H1 (cell line): ENCODE measurements around the gene CNBP. TPM values are rescaled to one million over a fixed set of nuclear protein-coding genes. Genes with fewer than 3 reads are reported as not detected.

Experiments
- CTCF ChIA-PET: fragments of 300-600 bp; sonication (Branson Sonifier 250); formaldehyde crosslinking; loops from one replicate; lab custom pipeline; 2021; ENCODE audit not compliant: partially characterized antibody; lab: Charles Lee
- POLR2A ChIA-PET: fragments of 300-600 bp; sonication (Branson Sonifier 250); formaldehyde crosslinking; loops from one replicate; lab custom pipeline; 2021; ENCODE audit warnings: inconsistent platforms; ENCODE audit not compliant: partially characterized antibody; lab: Charles Lee
- DNase-seq, 2 experiments: peaks; one replicate each; pipeline versions ENCODE4 v3.0.0 to v3.0.0-alpha.2; 2010 to 2022; ENCODE audit warnings: low spot score in 2 of 2, low read depth in 1 of 2, mixed read lengths in 1 of 2
- FAIRE-seq: peaks from 2 replicates; lab custom pipeline; 2011; peaks lifted over from hg19 to GRCh38; lab: Jason Lieb, UNC
- H2AFZ ChIP-seq: 2 replicates; pipeline ENCODE4 v1.8.1; 2012; ENCODE audit warnings: low read length, inconsistent platforms
- H2AK5ac ChIP-seq: 2 replicates; pipeline ENCODE4 v1.6.1; 2013; ENCODE audit warnings: low read depth, low read length
- H2BK120ac ChIP-seq: replicated peaks from 2 replicates; pipeline ENCODE3; 2013; ENCODE audit warnings: low read depth, low read length, inconsistent platforms
- H2BK12ac ChIP-seq: 2 replicates; pipeline ENCODE4 v1.6.1; 2013; ENCODE audit warnings: low read depth, low read length
- H2BK15ac ChIP-seq: 2 replicates; pipeline ENCODE4 v1.6.1; 2013; ENCODE audit warnings: low read length
- H2BK20ac ChIP-seq: 2 replicates; pipeline ENCODE4 v1.6.1; 2013; ENCODE audit warnings: low read length
- H2BK5ac ChIP-seq: 2 replicates; pipeline ENCODE4 v1.6.1; 2013; ENCODE audit warnings: low read depth, low read length
- H3K14ac ChIP-seq: 2 replicates; pipeline ENCODE4 v1.6.1; 2013; ENCODE audit warnings: inconsistent platforms; ENCODE audit not compliant: insufficient read length
- H3K18ac ChIP-seq: 2 replicates; pipeline ENCODE4 v1.6.1; 2013; ENCODE audit warnings: low read length; ENCODE audit errors: extremely low read depth
- H3K23ac ChIP-seq: 2 replicates; pipeline ENCODE4 v1.6.1; 2013; ENCODE audit warnings: inconsistent platforms; ENCODE audit not compliant: insufficient read length
- H3K23me2 ChIP-seq: 2 replicates; pipeline ENCODE4 v1.6.1; 2013; ENCODE audit warnings: low read depth, low read length
- H3K27ac ChIP-seq: 2 replicates; pipeline ENCODE4 v1.6.1; 2011; ENCODE audit warnings: low read depth, low read length, inconsistent platforms
- H3K27me3 ChIP-seq, 4 experiments: replicated peaks in 1 of 4; 1 replicate in 1 of 4; 2 replicates in 3 of 4; pipeline versions ENCODE4 v1.6.1 to v1.8.1; 2011 to 2013; ENCODE audit warnings: low read length in 3 of 4, mild to moderate bottlenecking in 3 of 4, inconsistent platforms in 2 of 4, mixed read lengths in 2 of 4, moderate library complexity in 1 of 4; ENCODE audit not compliant: control insufficient read depth in 3 of 4, insufficient read depth in 3 of 4; ENCODE audit errors: extremely low read depth in 1 of 4
- H3K36me3 ChIP-seq, 4 experiments: 2 replicates each; pipeline versions ENCODE4 v1.6.1 to v1.8.1; 2011 to 2013; ENCODE audit warnings: mild to moderate bottlenecking in 4 of 4, low read length in 3 of 4, moderate library complexity in 2 of 4, control low read depth in 1 of 4, inconsistent platforms in 1 of 4; ENCODE audit not compliant: insufficient read depth in 4 of 4, control insufficient read depth in 2 of 4
- H3K4ac ChIP-seq: replicated peaks from 2 replicates; pipeline ENCODE3; 2013; ENCODE audit warnings: low read length, low read depth, mixed read lengths, inconsistent platforms; ENCODE audit not compliant: insufficient read length
- H3K4me1 ChIP-seq, 4 experiments: replicated peaks in 1 of 4; 1 replicate in 1 of 4; 2 replicates in 3 of 4; pipeline versions ENCODE4 v1.6.1 to v1.8.1; 2011 to 2013; ENCODE audit warnings: low read length in 3 of 4, inconsistent platforms in 2 of 4, mixed read lengths in 1 of 4; ENCODE audit not compliant: insufficient read depth in 4 of 4, control insufficient read depth in 3 of 4
- H3K4me2 ChIP-seq, 2 experiments: 2 replicates each; pipeline versions ENCODE4 v1.6.1 to v1.8.1; 2011 to 2013; ENCODE audit warnings: low read depth in 2 of 2, low read length in 2 of 2, control low read depth in 1 of 2, inconsistent platforms in 1 of 2, mild to moderate bottlenecking in 1 of 2; ENCODE audit not compliant: insufficient read depth in 1 of 2
- H3K4me3 ChIP-seq, 4 experiments: fragments of 200-600, 300-600 bp in 1 of 4; sonication (generic), shearing (Covaris generic), sonication (Bioruptor Twin) in 1 of 4; 2 replicates each; pipeline versions ENCODE4 v1.5.1 to v1.8.1; 2011 to 2016; ENCODE audit warnings: low read length in 4 of 4, low read depth in 3 of 4, control low read depth in 2 of 4, inconsistent platforms in 2 of 4, mild to moderate bottlenecking in 2 of 4, mixed read lengths in 1 of 4, moderate library complexity in 1 of 4; ENCODE audit not compliant: insufficient read depth in 2 of 4; ENCODE audit errors: extremely low read depth in 1 of 4
- H3K56ac ChIP-seq: replicated peaks from 2 replicates; pipeline ENCODE3; 2013; ENCODE audit warnings: low read depth, mild to moderate bottlenecking, mixed read lengths, low read length, inconsistent platforms; ENCODE audit not compliant: insufficient read length
- H3K79me1 ChIP-seq: 2 replicates; pipeline ENCODE4 v1.6.1; 2013; ENCODE audit warnings: low read depth, low read length, control low read depth
- H3K79me2 ChIP-seq, 2 experiments: 2 replicates each; pipeline versions ENCODE4 v1.6.1 to v1.8.1; 2012 to 2013; ENCODE audit warnings: low read length in 2 of 2, mild to moderate bottlenecking in 2 of 2, inconsistent platforms in 1 of 2; ENCODE audit not compliant: insufficient read depth in 2 of 2, control insufficient read depth in 1 of 2
- H3K9ac ChIP-seq, 4 experiments: replicated peaks in 1 of 4; 1 replicate in 1 of 4; 2 replicates in 3 of 4; pipeline versions ENCODE4 v1.6.1 to v1.8.1; 2011 to 2013; ENCODE audit warnings: low read depth in 3 of 4, low read length in 3 of 4, control low read depth in 2 of 4, mild to moderate bottlenecking in 2 of 4, moderate library complexity in 2 of 4, inconsistent platforms in 1 of 4; ENCODE audit errors: extremely low read depth in 1 of 4
- H3K9me3 ChIP-seq, 2 experiments: 2 replicates each; pipeline versions ENCODE4 v1.6.1 to v1.8.1; 2012 to 2013; ENCODE audit warnings: mild to moderate bottlenecking in 2 of 2, moderate library complexity in 2 of 2, control low read depth in 1 of 2, inconsistent platforms in 1 of 2, low read depth in 1 of 2, low read length in 1 of 2, mixed read lengths in 1 of 2; ENCODE audit not compliant: insufficient read depth in 2 of 2
- H4K20me1 ChIP-seq, 2 experiments: replicated peaks in 1 of 2; 2 replicates each; pipeline versions ENCODE3 to v1.8.1; 2011 to 2013; ENCODE audit warnings: inconsistent platforms in 2 of 2, low read length in 2 of 2, mild to moderate bottlenecking in 1 of 2; ENCODE audit not compliant: insufficient read depth in 2 of 2, control insufficient read depth in 1 of 2
- H4K5ac ChIP-seq: 2 replicates; pipeline ENCODE4 v1.6.1; 2013; ENCODE audit warnings: low read length, low read depth, mixed read lengths, inconsistent platforms; ENCODE audit not compliant: insufficient read length
- H4K8ac ChIP-seq: 2 replicates; pipeline ENCODE4 v1.8.0; 2013; ENCODE audit warnings: mild to moderate bottlenecking, moderate library complexity, low read length, inconsistent platforms; ENCODE audit not compliant: insufficient read depth; ENCODE audit errors: extremely low read depth
- H4K91ac ChIP-seq: replicated peaks from 2 replicates; pipeline ENCODE3; 2013; ENCODE audit warnings: low read length, mixed read lengths, inconsistent platforms; ENCODE audit not compliant: insufficient read length
- ATF3 ChIP-seq: IDR thresholded peaks from 2 replicates; pipeline ENCODE4 v1.6.1; 2011; ENCODE audit warnings: low read depth, mild to moderate bottlenecking, low read length; ENCODE audit not compliant: insufficient read depth
- BACH1 ChIP-seq: IDR thresholded peaks from 2 replicates; pipeline ENCODE4 v1.6.1; 2012; ENCODE audit warnings: low read length, improper control_type of control experiment
- CEBPB ChIP-seq: IDR thresholded peaks from 2 replicates; pipeline ENCODE4 v1.6.1; 2012; ENCODE audit warnings: low read depth, low read length
- JUN ChIP-seq: IDR thresholded peaks from 2 replicates; pipeline ENCODE4 v1.6.1; 2011; ENCODE audit warnings: low read depth, mild to moderate bottlenecking, improper control_type of control experiment, low read length
- KDM4A ChIP-seq: IDR thresholded peaks from one replicate; pipeline ENCODE4 v1.7.1; 2012; ENCODE audit warnings: low read depth, mild to moderate bottlenecking, moderate library complexity, low read length, inconsistent platforms; ENCODE audit not compliant: severe bottlenecking
- NANOG ChIP-seq: IDR thresholded peaks from 2 replicates; pipeline ENCODE4 v1.6.1; 2011; ENCODE audit warnings: low read length, low read depth, mild to moderate bottlenecking, inconsistent platforms; ENCODE audit not compliant: insufficient read depth, poor library complexity, severe bottlenecking
- POLR2A ChIP-seq, 2 experiments: IDR thresholded peaks; 1 replicate in 1 of 2; 2 replicates in 1 of 2; pipeline ENCODE4 v1.6.1; 2011; ENCODE audit warnings: low read depth in 2 of 2, low read length in 2 of 2, mild to moderate bottlenecking in 2 of 2; ENCODE audit errors: control extremely low read depth in 1 of 2
- SAP30 ChIP-seq: fragments of 300-600 bp; sonication (generic); IDR thresholded peaks from 2 replicates; pipeline ENCODE4 v1.7.1; 2012; ENCODE audit warnings: low read length, moderate library complexity, mild to moderate bottlenecking, inconsistent platforms; ENCODE audit not compliant: insufficient read depth, insufficient replicate concordance
- SP1 ChIP-seq: IDR thresholded peaks from 2 replicates; pipeline ENCODE4 v1.6.1; 2011; ENCODE audit warnings: low read depth, low read length
- SRF ChIP-seq: IDR thresholded peaks from 2 replicates; pipeline ENCODE4 v1.6.1; 2011; ENCODE audit warnings: mild to moderate bottlenecking, low read depth, low read length, moderate library complexity
- ZNF274 ChIP-seq: IDR thresholded peaks from 2 replicates; pipeline ENCODE4 v1.7.0; 2012; ENCODE audit warnings: low read length, borderline replicate concordance; ENCODE audit errors: extremely low read depth
- WGBS, 2 experiments: shearing (Covaris generic) in 1 of 2; methylation state at CpG; one replicate each; pipeline versions ENCODE4 v1.1.6 to v1.1.7; 2013 to 2015; ENCODE audit warnings: low lambda C conversion rate in 2 of 2, mixed read lengths in 2 of 2, inconsistent platforms in 1 of 2, low coverage in 1 of 2, missing lambda C conversion rate in 1 of 2; ENCODE audit not compliant: insufficient replicate concordance in 2 of 2, insufficient coverage in 1 of 2, insufficient read length in 1 of 2; ENCODE audit errors: extremely low coverage in 1 of 2, missing lambda C conversion rate in 1 of 2; 5-methylcytosine and 5-hydroxymethylcytosine counted together
- polyA plus RNA-seq, 7 experiments: library from polyadenylated mRNA; depleted of rRNA in 3 of 7; stranded (reverse) in 5 of 7; unstranded in 2 of 7; fragments of >200 nt in 5 of 7; fragments of 200-250 nt in 2 of 7; gene quantifications; 1 replicate in 5 of 7; 2 replicates in 1 of 7; 4 replicates in 1 of 7; pipeline versions ENCODE4 v1.2.1 to v1.2.3, GENCODE V29; 2011 to 2013; ENCODE audit warnings: missing spikeins in 2 of 7, mixed read lengths in 2 of 7
- total RNA-seq: library from RNA; stranded (reverse); fragmentation: NEBNext Ultra II Directional; extraction: Animal tissue kit (Norgen Biotek cat#: 25700); gene quantifications from 2 replicates; pipeline ENCODE4 v1.2.1, GENCODE V29; 2021

CNBP gene
- total and polyA plus RNA-seq, 2 of the 8 experiments (the other 6 are each of a cell fraction or from before 2014, with no cell fraction given): 315 to 371 TPM

GRCh38 chr3:129211772-129212171, 28.1 kb upstream of the CNBP start:
- H3K56ac ChIP-seq: no peak overlapping the region
- H3K18ac ChIP-seq: no peak overlapping the region
- no peak overlapping the region for H3K14ac ChIP-seq
- no peaks in the 10 kb centered on the region for H3K36me3 ChIP-seq
- no peak overlapping the region for H4K8ac ChIP-seq
- WGBS, 2 experiments: 82% methylated on average over 6 of the region's 6 CpGs; no CpG with 5 or more reads in 1 of the 2 experiments
- no peak overlapping the region for H4K5ac ChIP-seq
- H3K4me1 ChIP-seq: no peaks in the 10 kb centered on the region
- no peaks in the 10 kb centered on the region for H4K20me1 ChIP-seq
- H3K9ac ChIP-seq: no peak overlapping the region
- no peaks in the 10 kb centered on the region for H3K23me2 ChIP-seq
- H2BK20ac ChIP-seq: no peak overlapping the region
- H2BK5ac ChIP-seq: no peak overlapping the region
- no peak overlapping the region for H2AFZ ChIP-seq
- DNase-seq: no peak
- H3K9me3 ChIP-seq: no peaks in the 10 kb centered on the region
- no peak overlapping the region for H3K27ac ChIP-seq
- no peaks in the 10 kb centered on the region for H3K79me2 ChIP-seq
- no peak for FAIRE-seq
- no peak overlapping the region for H4K91ac ChIP-seq
- no peak overlapping the region for H2BK12ac ChIP-seq
- no peak overlapping the region for H2AK5ac ChIP-seq
- no peak overlapping the region for H3K23ac ChIP-seq
- CTCF ChIA-PET: no interaction called here
- POLR2A ChIA-PET: interaction anchor here (1.2 kb wide), 1 partner anchor 29 kb away, joined by 4 read pairs; no protein-coding TSS in a partner anchor
- no peaks in the 10 kb centered on the region for H3K79me1 ChIP-seq
- H3K4me3 ChIP-seq: no peak overlapping the region
- TF ChIP-seq SAP30 (no peak), SRF (no peak), KDM4A (no peak), ZNF274 (no peak), CEBPB (no peak), ATF3 (no peak), POLR2A (IDR thresholded peaks at IDR 0.05; ENCODE audit: control extremely low read depth in 1 of 2, low read depth in 2 of 2, low read length in 2 of 2) (no peak), JUN (no peak), SP1 (no peak), NANOG (no peak), BACH1 (no peak)
- TF ChIP-seq, all 59 proteins: peak for 0
- Histone ChIP-seq H3K4ac (no peak overlapping the region), H2BK120ac (no peak overlapping the region), H3K27me3 (no peaks in the 10 kb centered on the region), H3K4me2 (no peak overlapping the region), H2BK15ac (no peak overlapping the region; the same call in 1 of the 2 replicates)
